Measurements from ENCODE around the gene SALL1. TPM values are rescaled to one million over a fixed set of nuclear protein-coding genes. Genes with fewer than 3 reads are reported as not detected.

Gene SALL1
- total RNA-seq, 1 donor from 2014 or later: 15.0 TPM

GRCh38 chr16:51138178-51138577 lies 12.9 kb downstream of the SALL1 start:
- no peak overlapping the region for H3K4me2 ChIP-seq (ENCODE audit: low read length)
- no peaks in the 10 kb centered on the region for H3K4me1 ChIP-seq (ENCODE audit: insufficient read depth, low read length)
- H3K27me3 ChIP-seq (ENCODE audit: insufficient read depth, low read length): no peaks in the 10 kb centered on the region
- H3K9me3 Mint-ChIP-seq (ENCODE audit: unreplicated experiment): no peaks in the 10 kb centered on the region
- DNase-seq (ENCODE audit: low read depth) (no peak), FAIRE-seq (no peak)
- no peak overlapping the region for H3K27ac ChIP-seq (ENCODE audit: low read depth, low read length)
- H2AFZ ChIP-seq (ENCODE audit: low read depth, low read length): no peak overlapping the region
- TF ChIP-seq CTCF (IDR thresholded peaks at IDR 0.05; ENCODE audit: insufficient read depth, low read depth, low read length): no peak
- no peak for TF ChIP-seq EZH2 (IDR thresholded peaks at IDR 0.05; ENCODE audit: insufficient read depth, low read length)
- H4K20me1 ChIP-seq (ENCODE audit: insufficient read depth, low read length): peaks cover 30% of the 10 kb centered on the region
- H3K27ac Mint-ChIP-seq (ENCODE audit: unreplicated experiment): no peak overlapping the region
- H3K9ac ChIP-seq (ENCODE audit: low read length): no peak overlapping the region
- H3K79me2 ChIP-seq (ENCODE audit: insufficient read depth, low read length): peaks cover 50% of the 10 kb centered on the region
- peaks cover 6% of the 10 kb centered on the region for H3K4me1 Mint-ChIP-seq (ENCODE audit: low read depth, unreplicated experiment)
- H3K4me3 Mint-ChIP-seq (ENCODE audit: unreplicated experiment): no peak overlapping the region
- peaks cover 6% of the 10 kb centered on the region for H3K36me3 ChIP-seq (ENCODE audit: insufficient read depth, low read length)
- H3K27me3 Mint-ChIP-seq (ENCODE audit: low read depth, unreplicated experiment): peaks cover 2% of the 10 kb centered on the region
- H3K36me3 Mint-ChIP-seq (ENCODE audit: low read depth, unreplicated experiment): peaks cover 35% of the 10 kb centered on the region
- no peaks in the 10 kb centered on the region for H3K9me3 ChIP-seq (ENCODE audit: insufficient read depth, low read depth, low read length)
- H3K4me3 ChIP-seq (ENCODE audit: insufficient read depth, low read depth, low read length): no peak overlapping the region

GRCh38 chr16:51137097-51137496 lies 14.0 kb downstream of the SALL1 start:
- Histone ChIP-seq H3K4me1 (ENCODE audit: insufficient read depth, low read length) (no peaks in the 10 kb centered on the region), H3K27ac (ENCODE audit: low read depth, low read length) (no peak overlapping the region), H3K79me2 (ENCODE audit: insufficient read depth, low read length) (peaks cover 39% of the 10 kb centered on the region), H3K4me2 (ENCODE audit: low read length) (no peak overlapping the region), H4K20me1 (ENCODE audit: insufficient read depth, low read length) (peaks cover 23% of the 10 kb centered on the region), H3K36me3 (ENCODE audit: insufficient read depth, low read length) (peaks cover 6% of the 10 kb centered on the region), H3K4me3 (ENCODE audit: insufficient read depth, low read depth, low read length) (no peak overlapping the region), H2AFZ (ENCODE audit: low read depth, low read length) (no peak overlapping the region), H3K9ac (ENCODE audit: low read length) (no peak overlapping the region), H3K9me3 (ENCODE audit: insufficient read depth, low read depth, low read length) (no peaks in the 10 kb centered on the region), H3K27me3 (ENCODE audit: insufficient read depth, low read length) (no peaks in the 10 kb centered on the region)
- peaks cover 35% of the 10 kb centered on the region for H3K36me3 Mint-ChIP-seq (ENCODE audit: low read depth, unreplicated experiment)
- TF ChIP-seq CTCF (IDR thresholded peaks at IDR 0.05; ENCODE audit: insufficient read depth, low read depth, low read length) (no peak), EZH2 (IDR thresholded peaks at IDR 0.05; ENCODE audit: insufficient read depth, low read length) (no peak)
- no peaks in the 10 kb centered on the region for H3K9me3 Mint-ChIP-seq (ENCODE audit: unreplicated experiment)
- H3K4me1 Mint-ChIP-seq (ENCODE audit: low read depth, unreplicated experiment): peaks cover 7% of the 10 kb centered on the region
- H3K27me3 Mint-ChIP-seq (ENCODE audit: low read depth, unreplicated experiment): peaks cover 2% of the 10 kb centered on the region
- DNase-seq (ENCODE audit: low read depth) (no peak), FAIRE-seq (no peak)
- no peak overlapping the region for H3K27ac Mint-ChIP-seq (ENCODE audit: unreplicated experiment)
- no peak overlapping the region for H3K4me3 Mint-ChIP-seq (ENCODE audit: unreplicated experiment)

GRCh38 chr16:51134876-51135275 lies 16.2 kb downstream of the SALL1 start:
- no peak overlapping the region for H3K27ac ChIP-seq (ENCODE audit: low read depth, low read length)
- peaks cover 7% of the 10 kb centered on the region for H3K4me1 Mint-ChIP-seq (ENCODE audit: low read depth, unreplicated experiment)

More at GRCh38 chr16:51134876-51135275, 16.2 kb downstream of the SALL1 start:
- Histone ChIP-seq H2AFZ (ENCODE audit: low read depth, low read length) (no peak overlapping the region), H3K9me3 (ENCODE audit: insufficient read depth, low read depth, low read length) (no peaks in the 10 kb centered on the region), H3K36me3 (ENCODE audit: insufficient read depth, low read length) (peaks cover 6% of the 10 kb centered on the region), H3K4me1 (ENCODE audit: insufficient read depth, low read length) (no peaks in the 10 kb centered on the region), H3K9ac (ENCODE audit: low read length) (no peak overlapping the region), H3K79me2 (ENCODE audit: insufficient read depth, low read length) (peaks cover 22% of the 10 kb centered on the region), H4K20me1 (ENCODE audit: insufficient read depth, low read length) (peaks cover 23% of the 10 kb centered on the region), H3K27me3 (ENCODE audit: insufficient read depth, low read length) (no peaks in the 10 kb centered on the region), H3K4me3 (ENCODE audit: insufficient read depth, low read depth, low read length) (no peak overlapping the region), H3K4me2 (ENCODE audit: low read length) (no peak overlapping the region)
- no peaks in the 10 kb centered on the region for H3K9me3 Mint-ChIP-seq (ENCODE audit: unreplicated experiment)
- H3K36me3 Mint-ChIP-seq (ENCODE audit: low read depth, unreplicated experiment): peaks cover 21% of the 10 kb centered on the region
- peak overlapping the region; percentile 76 for H3K4me3 Mint-ChIP-seq (ENCODE audit: unreplicated experiment)
- H3K27ac Mint-ChIP-seq (ENCODE audit: unreplicated experiment): no peak overlapping the region
- TF ChIP-seq EZH2 (IDR thresholded peaks at IDR 0.05; ENCODE audit: insufficient read depth, low read length) (no peak), CTCF (IDR thresholded peaks at IDR 0.05; ENCODE audit: insufficient read depth, low read depth, low read length) (no peak)
- no peak for FAIRE-seq
- DNase-seq (ENCODE audit: low read depth): no peak
- peaks cover 2% of the 10 kb centered on the region for H3K27me3 Mint-ChIP-seq (ENCODE audit: low read depth, unreplicated experiment)

Measured in astrocyte (in vitro differentiated cells and primary cell).